Brain pericyte (primary cell): Measurements from ENCODE around the gene HCST.
A peak's percentile ranks its signal among the peaks of the same experiment; 100 is the strongest.
"Not testable (repeated sequence)": the region's sequence is repeated elsewhere in the genome, so short reads cannot be mapped to it uniquely, and the experiment has no call there.

Experiments used
- DNase-seq: peaks from one replicate; pipeline ENCODE4 v3.0.0-alpha.2; 2012; ENCODE audit warnings: low read depth, low spot score

HCST gene

DNA sequence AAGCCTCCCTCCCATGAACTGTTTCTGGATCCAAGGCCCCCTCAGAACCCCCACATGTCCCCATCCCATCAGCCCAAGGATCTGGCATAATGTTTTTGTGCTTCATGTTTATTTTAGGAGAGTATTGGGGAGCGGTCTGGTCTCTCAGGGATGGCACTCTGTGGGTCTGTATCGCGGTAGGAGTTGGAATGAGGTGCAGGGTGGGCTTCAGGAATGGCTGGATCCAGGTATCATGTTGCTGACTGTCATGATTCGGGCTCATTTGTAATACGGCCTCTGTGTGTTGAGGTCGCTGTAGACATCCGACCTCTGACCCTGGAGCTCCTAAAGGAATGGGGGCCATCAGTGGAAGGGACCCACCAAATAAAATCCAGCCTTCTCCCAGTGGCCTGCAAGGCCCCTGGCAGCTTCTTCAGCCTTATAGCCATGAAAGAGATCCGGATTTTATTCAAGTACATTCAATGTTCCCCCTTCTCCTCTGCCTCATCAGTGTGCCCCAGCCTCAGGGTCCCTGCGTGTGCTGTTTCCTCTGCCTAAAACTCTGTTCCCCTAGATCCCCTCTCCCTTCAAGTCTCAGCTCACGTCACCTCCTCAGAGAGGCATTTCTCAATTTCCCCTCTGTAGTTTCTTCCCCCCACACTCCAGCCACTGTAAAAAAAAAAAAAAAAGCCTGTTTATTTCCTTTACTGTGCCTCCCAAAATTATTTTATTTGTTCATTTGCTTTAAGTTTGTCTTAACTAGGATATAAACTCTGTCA is 2.2 kb downstream of the HCST start:
- no peak for DNase-seq

- no peak for DNase-seq
These were observed 2.9 kb downstream of the HCST start for GRCh38 chr19:35905178-35905727.

- DNase-seq, result no peak
These were observed 5.0 kb downstream of the HCST start for GRCh38 chr19:35907377-35907745.

- no peak for DNase-seq
These were observed 5.7 kb downstream of the HCST start, which contains the start of gene TYROBP for GRCh38 chr19:35908010-35908441. TSS of gene TYROBP (minus strand) at chr19:35908295. CDS start at chr19:35908228, 67 bp downstream.

GRCh38 chr19:35908973-35909683 is 6.8 kb downstream of the HCST start:
- DNase-seq, result no peak

DNA sequence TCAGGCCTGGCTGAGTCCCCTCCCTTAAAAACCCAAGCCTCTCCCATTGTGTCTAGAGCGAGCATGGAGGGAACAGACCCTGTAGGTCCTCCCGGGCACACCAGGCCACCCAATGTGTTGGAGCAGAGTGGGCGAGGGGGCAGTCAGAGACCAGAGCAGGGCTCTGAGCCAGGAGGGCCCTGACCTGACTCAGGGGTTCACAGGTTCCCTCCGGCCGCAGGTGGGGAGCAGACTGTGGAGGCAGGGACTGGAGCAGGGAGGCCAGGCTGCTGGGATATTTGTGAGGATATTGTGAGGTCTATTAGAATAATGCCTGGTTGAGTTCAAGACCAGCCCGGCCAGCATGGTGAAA is 7.3 kb downstream of the HCST start:
- DNase-seq, result no peak

DNA sequence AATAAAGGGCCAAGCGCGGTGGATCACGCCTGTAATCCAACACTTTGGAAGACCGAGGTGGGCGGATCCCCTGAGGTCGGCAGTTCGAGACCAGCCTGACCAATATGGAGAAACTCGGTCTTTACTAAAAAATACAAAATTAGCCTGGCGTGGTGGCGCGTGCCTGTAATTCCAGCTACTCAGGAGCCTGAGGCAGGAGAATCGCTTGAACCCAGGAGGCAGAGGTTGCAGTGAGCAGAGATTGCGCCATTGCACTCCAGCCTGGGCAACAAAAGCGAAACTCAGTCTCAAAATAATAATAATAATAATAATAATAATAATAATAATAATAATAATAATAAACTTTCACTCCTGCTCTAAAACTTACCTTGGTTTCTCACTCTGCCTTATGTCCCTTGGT is 8.0 kb downstream of the HCST start:
- DNase-seq, result not testable (repeated sequence)

GRCh38 chr19:35911173-35911572 is 8.8 kb downstream of the HCST start:
- DNase-seq, result no peak

DNA sequence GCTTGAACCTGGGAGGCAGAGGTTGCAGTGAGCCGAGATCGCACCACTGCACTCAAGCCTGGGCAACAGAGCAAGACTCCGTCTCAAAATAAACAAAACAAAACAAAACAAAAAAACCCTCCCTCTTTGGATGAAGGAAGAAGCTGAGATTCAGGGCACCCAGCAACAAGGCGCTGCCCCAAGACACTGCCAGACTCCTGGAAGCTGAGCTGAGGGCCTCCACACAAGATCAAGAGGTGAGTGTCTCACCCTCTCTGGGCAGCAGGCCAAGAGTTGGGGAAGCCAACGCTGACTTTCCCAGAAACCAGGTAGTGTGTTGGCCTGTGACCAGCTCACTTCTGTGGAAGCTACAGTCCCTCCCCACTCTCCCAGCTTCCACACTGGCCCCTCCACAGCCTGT is 9.5 kb downstream of the HCST start:
- DNase-seq, result no peak

GRCh38 chr19:35913589-35913988 is 11.3 kb downstream of the HCST start:
- no peak for DNase-seq

- DNase-seq, result no peak
These were observed 13.1 kb downstream of the HCST start for GRCh38 chr19:35915443-35915842.

GRCh38 chr19:35919306-35919705 is 17.0 kb downstream of the HCST start:
- no peak for DNase-seq

DNA sequence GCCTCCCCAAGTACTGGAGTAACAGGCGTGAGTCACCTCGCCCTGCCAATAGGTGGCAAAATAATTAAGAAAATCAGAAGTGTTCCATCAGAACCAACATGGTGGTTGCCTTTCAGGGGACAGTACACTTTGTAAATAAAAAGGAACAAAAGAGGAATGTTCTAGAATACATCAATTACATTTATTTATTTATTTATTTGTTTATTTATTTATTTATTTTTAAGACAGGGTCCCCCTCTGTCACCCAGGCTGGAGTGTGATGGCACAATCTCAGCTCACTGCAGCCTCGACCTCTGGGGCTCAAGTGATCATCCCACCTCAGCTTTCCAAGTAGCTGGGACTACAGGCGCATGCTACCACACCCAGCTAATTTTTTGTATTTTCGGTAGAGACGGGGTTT is 18.7 kb downstream of the HCST start:
- DNase-seq, result no peak

GRCh38 chr19:35925501-35925900 is 23.2 kb downstream of the HCST start:
- DNase-seq, result no peak

- no peak for DNase-seq
These were observed 26.2 kb downstream of the HCST start for GRCh38 chr19:35928507-35928906.

DNA sequence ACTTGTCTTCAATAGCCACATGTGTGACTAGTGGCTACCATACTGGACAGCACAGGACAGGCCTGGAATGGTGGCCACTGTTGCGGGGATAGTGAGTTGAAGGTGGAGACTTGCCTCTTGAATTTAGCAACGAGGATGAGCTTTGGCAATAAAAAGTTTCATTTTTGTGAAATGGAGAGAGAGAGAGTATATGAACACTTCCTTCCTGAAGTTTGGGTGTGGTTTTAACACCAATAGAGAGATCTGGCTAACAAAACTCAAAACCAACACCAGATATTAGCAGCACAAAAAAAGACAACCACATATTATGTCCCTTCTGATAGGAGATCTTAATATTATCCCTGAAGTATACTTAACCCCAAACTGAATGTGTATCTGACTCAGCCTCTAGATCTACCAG is 27.5 kb downstream of the HCST start:
- no peak for DNase-seq

DNA sequence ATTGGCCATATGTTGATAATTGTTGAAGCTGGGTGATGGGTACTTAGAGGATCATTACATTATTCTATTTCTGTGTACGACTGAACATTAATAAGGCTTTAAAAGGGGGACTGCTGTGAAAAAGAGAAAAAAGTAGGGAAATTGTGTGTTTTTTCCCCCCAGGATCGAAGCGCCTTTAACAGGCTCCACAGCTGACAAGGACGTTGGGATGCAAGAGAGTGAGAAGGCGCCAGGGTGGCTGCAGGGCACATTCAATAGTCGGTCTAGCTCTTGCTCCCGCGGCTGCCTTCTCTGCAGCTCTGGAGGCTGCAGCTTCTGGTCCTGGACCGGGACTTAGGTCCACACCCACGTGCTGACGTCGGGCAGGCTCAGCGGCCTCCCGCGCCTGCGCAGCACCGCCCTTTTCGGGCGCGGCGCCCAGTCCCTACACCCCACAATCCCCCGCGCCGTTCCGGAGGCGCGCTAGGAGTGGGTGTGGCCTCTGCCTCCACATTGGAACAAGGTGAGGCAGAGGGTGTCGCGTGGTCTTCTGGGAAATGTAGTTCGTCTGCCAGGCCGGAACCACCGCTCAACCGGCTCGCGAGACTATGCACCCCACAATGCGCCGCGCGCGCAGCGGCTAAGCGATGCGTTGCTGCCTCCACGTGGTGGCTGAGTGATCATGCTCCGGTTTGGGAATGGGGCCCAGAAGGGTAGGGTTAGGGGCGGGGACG is 29.0 kb downstream of the HCST start:
- peak; percentile 100 for DNase-seq

DNA sequence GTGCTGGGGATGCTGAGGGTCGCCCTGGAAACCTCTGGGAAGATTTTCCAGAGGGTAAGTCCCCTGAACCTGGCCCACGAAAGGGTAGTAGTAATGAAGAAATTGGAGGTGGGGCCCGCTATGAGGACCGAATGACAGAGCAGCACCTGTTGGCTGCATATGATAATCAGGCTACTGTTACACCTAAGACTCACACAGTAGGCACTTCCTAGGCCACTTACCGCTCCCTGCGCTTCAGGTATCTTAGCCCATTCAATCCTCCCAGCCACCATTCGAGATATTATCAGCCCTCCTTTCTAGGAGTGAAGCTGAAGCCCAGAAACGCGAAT is 29.5 kb downstream of the HCST start:
- DNase-seq, result no peak

- no peak for DNase-seq
These were observed 30.1 kb downstream of the HCST start for GRCh38 chr19:35932291-35932936.

DNA sequence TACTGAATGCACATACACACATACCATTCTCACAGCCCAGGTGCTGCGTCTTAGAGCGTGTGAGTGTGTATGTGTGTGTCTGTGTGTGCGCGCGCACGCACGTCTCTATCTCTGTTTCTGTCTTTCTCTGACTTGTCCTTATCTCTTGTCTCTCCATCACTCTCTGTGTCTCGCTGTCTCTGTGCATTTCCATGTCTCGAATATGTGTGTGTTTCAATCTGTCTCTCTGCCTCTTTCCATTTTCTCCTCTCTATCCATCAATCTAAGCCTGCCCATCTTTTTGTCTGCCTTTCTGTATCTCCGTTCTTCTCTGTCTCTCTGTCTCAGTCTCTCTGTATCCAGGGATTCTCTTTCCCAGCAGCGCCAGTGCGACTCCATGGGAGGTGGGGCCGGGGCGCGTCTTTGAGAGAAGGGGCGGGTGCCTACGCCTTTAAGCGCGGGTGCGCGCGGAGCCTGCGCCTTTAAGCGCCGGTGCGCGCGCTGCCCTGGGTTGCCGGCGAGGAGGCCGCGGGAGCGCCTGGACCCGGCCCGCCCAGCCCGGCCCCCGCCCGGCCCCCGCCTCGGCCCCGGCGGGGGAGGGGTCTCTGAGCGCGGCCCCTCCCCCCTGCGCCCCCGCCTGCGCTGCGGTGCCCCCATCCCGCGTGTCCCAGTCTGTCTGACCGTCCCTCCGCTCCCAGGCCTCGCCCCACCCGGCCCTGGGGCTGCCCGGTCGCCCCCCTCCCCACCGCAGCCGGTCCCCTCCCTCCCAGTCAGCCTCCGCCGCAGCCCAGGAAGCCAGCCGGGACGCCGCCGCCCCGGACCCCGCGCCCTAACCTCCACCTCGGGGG is 33.8 kb downstream of the HCST start, which contains the start of gene LRFN3:
LRFN3 (plus strand) TSS at position 464 of the 827 bp plus-strand sequence. CDS start 3,052 bp downstream, outside the sequence.
- no peak for DNase-seq

- no peak for DNase-seq
These were observed 34.5 kb downstream of the HCST start for GRCh38 chr19:35936738-35937268.
